NCI-H2196 treated with DMSO at 0.1 percent for 48 hours (cell line): ENCODE measurements around the gene P2RY6.
"Not testable (repeated sequence)": the region's sequence is repeated elsewhere in the genome, so short reads cannot be mapped to it uniquely, and the experiment has no call there.

Experiments
- DNase-seq: peaks from one replicate; lab custom pipeline; 2025; ENCODE audit not compliant: unreplicated experiment; lab: John Stamatoyannopoulos, UW

P2RY6 gene

GRCh38 chr11:73259406-73260126, 12.6 kb upstream of the P2RY6 start:
- DNase-seq = no peak

GRCh38 chr11:73260127-73260457, 12.0 kb upstream of the P2RY6 start:
- no peak for DNase-seq

- no peak for DNase-seq
Measured at GRCh38 chr11:73262851-73263495, 9.2 kb upstream of the P2RY6 start.

- no peak for DNase-seq
Measured at GRCh38 chr11:73263640-73264039, 8.5 kb upstream of the P2RY6 start.

- DNase-seq = no peak
Measured at GRCh38 chr11:73265278-73265810, 6.8 kb upstream of the P2RY6 start.

- DNase-seq = no peak
Measured at GRCh38 chr11:73265853-73266645, 6.1 kb upstream of the P2RY6 start.

- no peak for DNase-seq
Measured at GRCh38 chr11:73266646-73267020, 5.5 kb upstream of the P2RY6 start.

- no peak for DNase-seq
Measured at GRCh38 chr11:73267122-73267846, 4.9 kb upstream of the P2RY6 start.

GRCh38 chr11:73267906-73268540, 4.1 kb upstream of the P2RY6 start:
- no peak for DNase-seq

GRCh38 chr11:73268671-73269271, 3.4 kb upstream of the P2RY6 start:
- DNase-seq = no peak

GRCh38 chr11:73269459-73270015, 2.6 kb upstream of the P2RY6 start:
- no peak for DNase-seq

- no peak for DNase-seq
Measured at GRCh38 chr11:73270016-73270854, 1.9 kb upstream of the P2RY6 start.

GRCh38 chr11:73270855-73271477, 1.2 kb upstream of the P2RY6 start:
- DNase-seq = no peak

GRCh38 chr11:73271478-73271865, 666 bp upstream of the P2RY6 start:
- not testable (repeated sequence) for DNase-seq

- DNase-seq = no peak
Measured at GRCh38 chr11:73272680-73273038, 521 bp downstream of the P2RY6 start.

- no peak for DNase-seq
Measured at GRCh38 chr11:73273222-73273895, 1.2 kb downstream of the P2RY6 start.

- DNase-seq = not testable (repeated sequence)
Measured at GRCh38 chr11:73274191-73274590, 2.1 kb downstream of the P2RY6 start.

GRCh38 chr11:73274722-73275380, 2.7 kb downstream of the P2RY6 start:
- DNase-seq = no peak
